GM21447 (cell line): ENCODE data around the gene NIPBL.

Experiments
- ATAC-seq: cut with Tn5 transposase; IDR thresholded peaks from one replicate; pipeline ENCODE4 v1.9.1; 2021; ENCODE audit not compliant: unreplicated experiment

The NIPBL gene

GRCh38 chr5:37014321-37014720 is 137.8 kb downstream of the NIPBL start:
- no peak for ATAC-seq

- ATAC-seq, result no peak
Observed at GRCh38 chr5:37015795-37016666, 139.5 kb downstream of the NIPBL start.

GRCh38 chr5:37028910-37029309 is 152.3 kb downstream of the NIPBL start:
- ATAC-seq, result no peak

- no peak for ATAC-seq
Observed at GRCh38 chr5:37029436-37029835, 152.9 kb downstream of the NIPBL start.

- ATAC-seq, result no peak
Observed at GRCh38 chr5:37034955-37035354, 158.4 kb downstream of the NIPBL start.

GRCh38 chr5:37037840-37038239 is 161.3 kb downstream of the NIPBL start:
- ATAC-seq, result no peak

GRCh38 chr5:37039824-37040223 is 163.3 kb downstream of the NIPBL start:
- no peak for ATAC-seq

GRCh38 chr5:37043693-37044092 is 167.1 kb downstream of the NIPBL start:
- no peak for ATAC-seq

GRCh38 chr5:37044120-37044519 is 167.6 kb downstream of the NIPBL start:
- no peak for ATAC-seq

GRCh38 chr5:37045703-37046102 is 169.1 kb downstream of the NIPBL start:
- no peak for ATAC-seq

GRCh38 chr5:37047947-37048346 is 171.4 kb downstream of the NIPBL start:
- ATAC-seq, result no peak

GRCh38 chr5:37054391-37054790 is 177.8 kb downstream of the NIPBL start:
- ATAC-seq, result no peak

GRCh38 chr5:37055383-37055990 is 178.9 kb downstream of the NIPBL start:
- ATAC-seq, result no peak

- no peak for ATAC-seq
Observed at GRCh38 chr5:37056762-37057161, 180.2 kb downstream of the NIPBL start.

GRCh38 chr5:37060030-37060429 is 183.5 kb downstream of the NIPBL start:
- ATAC-seq, result no peak

GRCh38 chr5:37063739-37064138 is 187.2 kb downstream of the NIPBL start:
- ATAC-seq, result no peak

GRCh38 chr5:37064442-37064841 is 187.9 kb downstream of the NIPBL start:
- no peak for ATAC-seq

- no peak for ATAC-seq
Observed at GRCh38 chr5:37071487-37071886, 194.9 kb downstream of the NIPBL start.

GRCh38 chr5:37071901-37072581 is 195.5 kb downstream of the NIPBL start:
- no peak for ATAC-seq

- ATAC-seq, result no peak
Observed at GRCh38 chr5:37075399-37075950, 198.9 kb downstream of the NIPBL start.

GRCh38 chr5:37077146-37077545 is 200.6 kb downstream of the NIPBL start:
- ATAC-seq, result no peak

- no peak for ATAC-seq
Observed at GRCh38 chr5:37080697-37081096, 204.1 kb downstream of the NIPBL start.
